HCT116 (cell line): ENCODE results near the gene LPA. TPM values are rescaled to one million over a fixed set of nuclear protein-coding genes. Genes with fewer than 3 reads are reported as not detected.

Experiments
- ATAC-seq: fragments of 200-7000 bp; cut with Tn5 transposase; 2 replicates; pipeline ENCODE4 v1.9.1; 2020; ENCODE audit warnings: mild to moderate bottlenecking, moderate library complexity
- BruUV-seq: library from RNA; stranded (reverse); fragments of 400-500 nt; replicated peaks from 2 replicates; lab custom pipeline; 2021; lab: Mats Ljungman, UMichigan
- CTCF ChIA-PET: fragments of 300-600 bp; sonication (Branson Sonifier 250); formaldehyde crosslinking; loops from one replicate; lab custom pipeline; 2021; ENCODE audit warnings: antibody characterized with exemption; lab: Charles Lee
- POLR2A ChIA-PET: fragments of 300-600, 350-600 bp; sonication (Branson Sonifier 250); formaldehyde crosslinking; loops from one replicate; lab custom pipeline; 2021; ENCODE audit warnings: antibody characterized with exemption; lab: Charles Lee
- RAD21 ChIA-PET, 2 experiments: fragments of 300-600 bp; sonication (Branson Sonifier 250); formaldehyde crosslinking; loops; one replicate each; lab custom pipeline; 2023; ENCODE audit warnings: low total read pairs in 2 of 2; ENCODE audit not compliant: uncharacterized antibody in 2 of 2, unreplicated experiment in 2 of 2, low non-redundant PET in 1 of 2; lab: Charles Lee
- DNase-seq: peaks from one replicate; pipeline ENCODE4 v3.0.0-alpha.2; 2010; ENCODE audit warnings: low read depth, low spot score
- H2AFZ ChIP-seq: fragments of 200-600 bp; shearing (Covaris generic), sonication (generic); 2 replicates; pipeline ENCODE4 v1.6.1; 2017; ENCODE audit warnings: low read depth, mixed run types, mixed read lengths, antibody characterized with exemption, low read length; ENCODE audit not compliant: poor library complexity, severe bottlenecking
- H3K27ac ChIP-seq: 2 replicates; pipeline ENCODE4 v1.5.1; 2012; ENCODE audit warnings: low read depth, low read length
- H3K27me3 ChIP-seq: fragments of 200-600 bp; sonication (generic); 2 replicates; pipeline ENCODE4 v1.6.1; 2016; ENCODE audit warnings: mixed run types, low read length, mixed read lengths; ENCODE audit not compliant: insufficient read depth
- H3K36me3 ChIP-seq, 2 experiments: fragments of 200-500 bp in 1 of 2; fragments of 200-600 bp in 1 of 2; sonication (Bioruptor generic) in 1 of 2; sonication (generic) in 1 of 2; 2 replicates each; pipeline versions ENCODE4 v1.5.1 to v1.6.1; 2014 to 2016; ENCODE audit warnings: low read length in 2 of 2, inconsistent platforms in 1 of 2, mixed read lengths in 1 of 2, mixed run types in 1 of 2; ENCODE audit not compliant: insufficient read depth in 2 of 2, control insufficient read depth in 1 of 2
- H3K4me1 ChIP-seq, 2 experiments: fragments of 200-600 bp in 1 of 2; sonication (generic) in 1 of 2; 2 replicates each; pipeline versions ENCODE4 v1.5.1 to v1.6.1; 2012 to 2017; ENCODE audit warnings: low read length in 2 of 2, inconsistent platforms in 1 of 2, mild to moderate bottlenecking in 1 of 2, mixed read lengths in 1 of 2, mixed run types in 1 of 2, moderate library complexity in 1 of 2; ENCODE audit not compliant: insufficient read depth in 2 of 2, control insufficient read depth in 1 of 2
- H3K4me2 ChIP-seq: fragments of 200-600 bp; sonication (generic); 2 replicates; pipeline ENCODE4 v1.6.1; 2017; ENCODE audit warnings: mixed run types, low read length, mixed read lengths
- H3K4me3 ChIP-seq, 2 experiments: fragments of 200-600 bp in 1 of 2; sonication (generic) in 1 of 2; replicated peaks in 1 of 2; 2 replicates each; pipeline ENCODE4 v1.5.1; 2011 to 2016; ENCODE audit warnings: low read length in 2 of 2, control low read depth in 1 of 2, low read depth in 1 of 2, mild to moderate bottlenecking in 1 of 2, mixed read lengths in 1 of 2, mixed run types in 1 of 2
- H3K79me2 ChIP-seq: fragments of 200-600 bp; sonication (generic); 2 replicates; pipeline ENCODE4 v1.6.1; 2017; ENCODE audit warnings: mild to moderate bottlenecking, mixed run types, low read length, moderate library complexity, mixed read lengths; ENCODE audit not compliant: insufficient read depth
- H3K9ac ChIP-seq: fragments of 200-600 bp; sonication (generic); 2 replicates; pipeline ENCODE4 v1.6.1; 2016; ENCODE audit warnings: low read length, mixed read lengths
- H3K9me2 ChIP-seq: fragments of 200-600 bp; sonication (generic), shearing (Covaris generic); 2 replicates; pipeline ENCODE4 v1.6.1; 2017; ENCODE audit warnings: mixed run types, mild to moderate bottlenecking, moderate library complexity; ENCODE audit not compliant: insufficient read depth
- H3K9me3 ChIP-seq, 2 experiments: fragments of 200-500 bp in 1 of 2; fragments of 200-600 bp in 1 of 2; sonication (Bioruptor generic) in 1 of 2; sonication (generic) in 1 of 2; 2 replicates each; pipeline ENCODE4 v1.6.1; 2014 to 2017; ENCODE audit warnings: low read length in 2 of 2, mixed read lengths in 2 of 2, inconsistent platforms in 1 of 2, low read depth in 1 of 2, mild to moderate bottlenecking in 1 of 2, mixed run types in 1 of 2, moderate library complexity in 1 of 2; ENCODE audit not compliant: control insufficient read depth in 1 of 2, insufficient read depth in 1 of 2
- H4K20me1 ChIP-seq: fragments of 200-600 bp; sonication (generic), shearing (Covaris generic); 2 replicates; pipeline ENCODE4 v1.6.1; 2017; ENCODE audit warnings: mixed run types, mild to moderate bottlenecking, moderate library complexity; ENCODE audit not compliant: insufficient read depth
- ATF3 ChIP-seq: IDR thresholded peaks from 2 replicates; pipeline ENCODE4 v1.6.1; 2012
- CBX3 ChIP-seq: IDR thresholded peaks from 2 replicates; pipeline ENCODE4 v1.6.1; 2012; ENCODE audit warnings: low read depth
- CEBPB ChIP-seq: IDR thresholded peaks from 2 replicates; pipeline ENCODE4 v1.6.1; 2012; ENCODE audit warnings: low read depth
- ELF1 ChIP-seq: IDR thresholded peaks from 2 replicates; pipeline ENCODE4 v1.6.1; 2012; ENCODE audit warnings: low read depth, borderline replicate concordance
- EZH2 ChIP-seq: fragments of 200-600 bp; sonication (generic); IDR thresholded peaks from 2 replicates; pipeline ENCODE4 v1.6.1; 2017; ENCODE audit warnings: antibody characterized with exemption, mixed run types
- EZH2phosphoT487 ChIP-seq: fragments of 200-600 bp; IDR thresholded peaks from 2 replicates; pipeline ENCODE4 v1.6.1; 2018; ENCODE audit warnings: antibody characterized with exemption, borderline replicate concordance
- POLR2A ChIP-seq: IDR thresholded peaks from 2 replicates; pipeline ENCODE4 v1.7.0; 2011; ENCODE audit warnings: borderline replicate concordance; ENCODE audit not compliant: insufficient read depth, insufficient read length; ENCODE audit errors: extremely low read depth
- RAD21 ChIP-seq: IDR thresholded peaks from 2 replicates; pipeline ENCODE4 v1.6.1; 2012; ENCODE audit warnings: low read depth, mild to moderate bottlenecking
- SIN3A ChIP-seq: IDR thresholded peaks from 2 replicates; pipeline ENCODE4 v1.6.1; 2012; ENCODE audit warnings: low read depth
- SRF ChIP-seq: IDR thresholded peaks from 2 replicates; pipeline ENCODE4 v1.6.1; 2012; ENCODE audit warnings: low read depth
- ZBTB33 ChIP-seq: IDR thresholded peaks from 2 replicates; pipeline ENCODE4 v1.6.1; 2011; ENCODE audit warnings: mild to moderate bottlenecking, low read length, moderate library complexity; ENCODE audit not compliant: insufficient replicate concordance; ENCODE audit errors: extremely low read depth
- ZFX ChIP-seq: fragments of 450-650 bp; IDR thresholded peaks from 2 replicates; pipeline ENCODE4 v1.6.1; 2017
- intact Hi-C: fragments of 100-400 bp; cut with micrococcal nuclease; formaldehyde crosslinking; loops from 2 replicates; pipeline ENCODE4 v1.10.0; 2022
- total RNA-seq: library from RNA; stranded (reverse); gene quantifications from one replicate; pipeline ENCODE4 v1.2.1, GENCODE V29; 2021; ENCODE audit not compliant: unreplicated experiment

Gene LPA
- total RNA-seq, 1 experiment from 2014 or later = not detected

- TF ChIP-seq EZH2phosphoT487 (no peak), SRF (no peak), RAD21 (no peak), EZH2 (no peak)
Measured at GRCh38 chr6:160519133-160519532, 144.9 kb downstream of the LPA start (continued).

GRCh38 chr6:160513836-160514235 is 150.2 kb downstream of the LPA start:
- POLR2A ChIA-PET = no interaction called here
- no peak overlapping the region for H3K27ac ChIP-seq
- no peaks in the 10 kb centered on the region for H3K79me2 ChIP-seq
- H3K9me2 ChIP-seq = no peaks in the 10 kb centered on the region
- H3K27me3 ChIP-seq = 0 out of 2 replicates have a peak, but pooled peaks cover 3% of the 10 kb centered on the region
- CTCF ChIA-PET = no interaction called here
- no peak overlapping the region for H3K4me3 ChIP-seq
- TF ChIP-seq ZBTB33 (no peak), ELF1 (no peak), ZFX (no peak), RAD21 (no peak), EZH2 (no peak), SIN3A (no peak), CBX3 (no peak), POLR2A (no peak), SRF (no peak), CEBPB (no peak), ATF3 (no peak)
- RAD21 ChIA-PET = no interaction called here
- no TSS peak for BruUV-seq
- no peaks in the 10 kb centered on the region for H3K36me3 ChIP-seq
- H2AFZ ChIP-seq = no peak overlapping the region
- intact Hi-C loops = no loop called here
- H3K4me1 ChIP-seq = no peaks in the 10 kb centered on the region
- no peaks in the 10 kb centered on the region for H4K20me1 ChIP-seq
- no peak overlapping the region for H3K4me2 ChIP-seq
- DNase-seq (no peak), ATAC-seq (no peak)
- H3K9me3 ChIP-seq = no peaks in the 10 kb centered on the region
- H3K9ac ChIP-seq = no peak overlapping the region
